ENCODE measurements around the gene MAT2A. TPM values are rescaled to one million over a fixed set of nuclear protein-coding genes. Genes with fewer than 3 reads are reported as not detected.
"Not testable (repeated sequence)": the region's sequence is repeated elsewhere in the genome, so short reads cannot be mapped to it uniquely, and the experiment has no call there.

Gene MAT2A
- total RNA-seq, 2 donors from 2014 or later: 98.6 to 110 TPM

DNA sequence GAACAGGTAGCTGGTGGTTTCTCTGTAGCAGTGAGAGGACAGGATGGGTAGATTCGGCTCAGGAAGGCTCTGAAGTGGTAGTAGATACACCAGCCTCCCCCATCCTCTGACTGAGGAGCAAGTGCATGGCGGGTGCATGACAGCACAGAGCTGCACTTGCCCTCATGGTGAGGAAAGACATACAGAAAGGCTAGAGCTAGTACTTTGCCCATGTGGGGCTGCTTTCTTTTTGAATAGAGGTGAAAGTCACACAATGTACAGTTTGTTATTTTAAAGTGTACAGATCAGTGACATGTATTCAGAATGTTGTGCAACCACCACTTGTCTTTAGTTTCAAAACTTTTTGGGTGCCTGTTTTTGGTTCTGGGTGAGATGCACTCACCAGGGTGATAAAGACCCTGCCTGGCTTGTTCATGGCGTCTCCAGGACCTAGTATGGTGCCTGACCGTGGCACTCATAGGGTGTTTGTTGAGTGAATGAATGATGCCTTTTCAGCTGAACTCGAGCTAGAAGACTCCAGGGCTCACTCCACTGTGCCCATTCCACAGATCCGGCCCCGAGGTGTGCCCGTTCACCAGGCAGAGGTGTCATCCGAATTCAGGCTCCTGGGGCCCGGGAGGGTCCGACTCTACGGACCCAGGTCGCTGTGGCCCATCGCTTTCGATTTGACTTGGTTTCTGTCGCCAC, 44.8 kb downstream of the MAT2A start:
- H3K4me3 Mint-ChIP-seq: peak overlapping the region; percentile 90
- H3K4me1 Mint-ChIP-seq: peaks cover 44% of the 10 kb centered on the region
- peak overlapping the region; percentile 91 for H3K27ac Mint-ChIP-seq
- H3K36me3 Mint-ChIP-seq (ENCODE audit: low read depth): peaks cover 3% of the 10 kb centered on the region
- H3K9me3 ChIP-seq (ENCODE audit: control insufficient read depth, low read length, poor library complexity, severe bottlenecking): no peaks in the 10 kb centered on the region
- ATAC-seq: peak; percentile 70
- no peak for DNase-seq
- H3K27me3 Mint-ChIP-seq: no peaks in the 10 kb centered on the region

DNA sequence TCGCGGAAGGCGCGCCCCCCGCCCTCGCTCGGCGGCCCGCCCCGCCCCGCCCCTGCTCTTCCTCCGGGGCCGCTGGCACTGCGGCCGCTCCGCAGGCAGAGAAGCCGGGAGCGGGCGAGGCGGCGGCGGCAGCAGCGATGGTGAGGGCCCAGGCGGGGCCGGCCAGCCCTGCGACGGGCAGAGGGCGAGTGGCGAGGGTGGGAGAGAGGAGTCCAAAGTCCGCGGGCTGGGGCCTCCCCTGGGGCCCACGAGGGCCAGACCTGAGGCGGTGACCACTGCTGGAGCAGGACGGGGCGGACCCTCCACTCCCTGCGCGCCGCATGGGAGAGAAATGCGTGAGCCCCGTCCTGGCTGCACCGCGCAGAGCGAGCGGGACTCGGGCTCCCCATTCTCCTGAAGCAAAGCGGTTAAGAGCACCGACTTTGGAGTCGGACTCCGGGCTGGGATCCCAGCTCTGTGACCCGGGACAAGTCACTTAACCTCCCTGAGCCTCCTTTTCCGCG, 45.4 kb downstream of the MAT2A start, which contains the start of gene VAMP5:
Gene VAMP5 (plus strand): TSS at position 78 of the 503 bp plus-strand sequence. CDS start 60 bp downstream, at position 138.
- ATAC-seq (peak; percentile 63), DNase-seq (peak in 2 of 3 donors; percentile 32 to 51)
- Mint-ChIP-seq H3K4me1 (peaks cover 39% of the 10 kb centered on the region), H3K27ac (peak within 1 kb of the TSS; percentile 91), H3K36me3 (ENCODE audit: low read depth) (peaks cover 3% of the 10 kb centered on the region), H3K27me3 (no peaks in the 10 kb centered on the region), H3K4me3 (peak within 1 kb of the TSS; percentile 90)
- no peaks in the 10 kb centered on the region for H3K9me3 ChIP-seq (ENCODE audit: control insufficient read depth, low read length, poor library complexity, severe bottlenecking)

DNA sequence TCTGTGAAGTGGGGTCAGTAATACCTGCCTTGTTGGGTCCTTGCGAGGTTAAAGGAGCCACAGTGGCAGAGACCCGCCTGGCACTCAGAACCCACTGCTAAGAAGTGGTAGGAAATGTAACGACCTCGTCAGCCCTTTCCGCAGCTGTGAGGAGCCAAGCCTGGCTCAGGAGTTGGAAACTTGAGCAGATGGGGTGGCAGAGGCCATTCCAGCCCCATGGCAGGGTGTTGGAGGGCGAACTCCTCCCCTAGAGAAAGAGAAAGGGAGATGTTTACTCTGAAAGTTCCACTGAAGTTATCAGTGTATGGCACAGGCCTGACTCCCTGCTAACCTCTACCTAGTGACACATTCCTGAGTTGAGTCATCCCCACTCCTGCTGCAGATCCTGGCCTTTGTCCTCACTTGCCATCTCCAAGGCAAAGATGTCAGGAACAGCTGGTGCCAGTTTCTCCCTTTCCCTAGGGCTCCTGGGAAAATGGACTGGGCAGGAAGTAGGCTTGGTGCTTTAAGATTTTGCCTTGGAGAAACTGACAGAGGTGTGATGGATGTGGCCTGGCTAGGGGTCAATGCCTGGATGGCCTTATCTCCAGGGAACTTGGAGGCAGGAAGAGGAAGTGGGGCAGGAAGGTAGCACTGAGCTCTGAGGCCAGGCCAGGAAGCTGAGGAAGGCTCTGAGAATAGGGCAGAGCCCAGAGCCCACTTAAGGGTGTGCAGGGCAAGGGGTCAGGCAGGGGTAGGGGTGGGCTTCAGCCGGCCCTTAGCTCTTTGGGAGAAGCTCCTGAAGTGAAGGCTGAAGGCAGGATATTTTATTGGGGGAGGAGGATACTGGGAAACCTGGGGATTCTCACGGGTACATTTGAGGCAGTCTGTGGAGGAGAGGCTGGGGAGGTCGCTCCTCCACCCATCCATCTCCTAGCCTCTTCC, 46.2 kb downstream of the MAT2A start:
- Mint-ChIP-seq H3K27ac (peak overlapping the region; percentile 91), H3K4me1 (peaks cover 37% of the 10 kb centered on the region), H3K27me3 (no peaks in the 10 kb centered on the region), H3K4me3 (peak overlapping the region; percentile 90), H3K36me3 (ENCODE audit: low read depth) (peaks cover 3% of the 10 kb centered on the region)
- no peaks in the 10 kb centered on the region for H3K9me3 ChIP-seq (ENCODE audit: control insufficient read depth, low read length, poor library complexity, severe bottlenecking)
- no peak for DNase-seq
- ATAC-seq: peak; percentile 55

- DNase-seq (no peak), ATAC-seq (no peak)
- Mint-ChIP-seq H3K4me3 (peak overlapping the region; percentile 90), H3K27ac (peak overlapping the region; percentile 91), H3K27me3 (no peaks in the 10 kb centered on the region), H3K4me1 (peaks cover 41% of the 10 kb centered on the region), H3K36me3 (ENCODE audit: low read depth) (no peaks in the 10 kb centered on the region)
- no peaks in the 10 kb centered on the region for H3K9me3 ChIP-seq (ENCODE audit: control insufficient read depth, low read length, poor library complexity, severe bottlenecking)
Measured at GRCh38 chr2:85585781-85586105, 46.8 kb downstream of the MAT2A start.

- Mint-ChIP-seq H3K4me1 (peaks cover 39% of the 10 kb centered on the region), H3K4me3 (no peak overlapping the region), H3K27ac (peak overlapping the region; percentile 81), H3K27me3 (no peaks in the 10 kb centered on the region), H3K36me3 (ENCODE audit: low read depth) (peaks cover 2% of the 10 kb centered on the region)
- ATAC-seq (no peak), DNase-seq (no peak)
- no peaks in the 10 kb centered on the region for H3K9me3 ChIP-seq (ENCODE audit: control insufficient read depth, low read length, poor library complexity, severe bottlenecking)
Measured at GRCh38 chr2:85588236-85588635, 49.3 kb downstream of the MAT2A start.

GRCh38 chr2:85588645-85589044, 49.7 kb downstream of the MAT2A start:
- DNase-seq: no peak
- H3K27me3 Mint-ChIP-seq: no peaks in the 10 kb centered on the region
- ATAC-seq: no peak
- H3K36me3 Mint-ChIP-seq (ENCODE audit: low read depth): peaks cover 2% of the 10 kb centered on the region
- H3K9me3 ChIP-seq (ENCODE audit: control insufficient read depth, low read length, poor library complexity, severe bottlenecking): no peaks in the 10 kb centered on the region
- peak overlapping the region; percentile 81 for H3K27ac Mint-ChIP-seq
- H3K4me3 Mint-ChIP-seq: no peak overlapping the region
- peaks cover 37% of the 10 kb centered on the region for H3K4me1 Mint-ChIP-seq

GRCh38 chr2:85589181-85589580, 50.2 kb downstream of the MAT2A start:
- no peak for DNase-seq
- no peaks in the 10 kb centered on the region for H3K9me3 ChIP-seq (ENCODE audit: control insufficient read depth, low read length, poor library complexity, severe bottlenecking)
- no peak for ATAC-seq
- no peaks in the 10 kb centered on the region for H3K27me3 Mint-ChIP-seq
- no peak overlapping the region for H3K4me3 Mint-ChIP-seq
- H3K27ac Mint-ChIP-seq: peak overlapping the region; percentile 81
- peaks cover 2% of the 10 kb centered on the region for H3K36me3 Mint-ChIP-seq (ENCODE audit: low read depth)
- peaks cover 39% of the 10 kb centered on the region for H3K4me1 Mint-ChIP-seq

DNA sequence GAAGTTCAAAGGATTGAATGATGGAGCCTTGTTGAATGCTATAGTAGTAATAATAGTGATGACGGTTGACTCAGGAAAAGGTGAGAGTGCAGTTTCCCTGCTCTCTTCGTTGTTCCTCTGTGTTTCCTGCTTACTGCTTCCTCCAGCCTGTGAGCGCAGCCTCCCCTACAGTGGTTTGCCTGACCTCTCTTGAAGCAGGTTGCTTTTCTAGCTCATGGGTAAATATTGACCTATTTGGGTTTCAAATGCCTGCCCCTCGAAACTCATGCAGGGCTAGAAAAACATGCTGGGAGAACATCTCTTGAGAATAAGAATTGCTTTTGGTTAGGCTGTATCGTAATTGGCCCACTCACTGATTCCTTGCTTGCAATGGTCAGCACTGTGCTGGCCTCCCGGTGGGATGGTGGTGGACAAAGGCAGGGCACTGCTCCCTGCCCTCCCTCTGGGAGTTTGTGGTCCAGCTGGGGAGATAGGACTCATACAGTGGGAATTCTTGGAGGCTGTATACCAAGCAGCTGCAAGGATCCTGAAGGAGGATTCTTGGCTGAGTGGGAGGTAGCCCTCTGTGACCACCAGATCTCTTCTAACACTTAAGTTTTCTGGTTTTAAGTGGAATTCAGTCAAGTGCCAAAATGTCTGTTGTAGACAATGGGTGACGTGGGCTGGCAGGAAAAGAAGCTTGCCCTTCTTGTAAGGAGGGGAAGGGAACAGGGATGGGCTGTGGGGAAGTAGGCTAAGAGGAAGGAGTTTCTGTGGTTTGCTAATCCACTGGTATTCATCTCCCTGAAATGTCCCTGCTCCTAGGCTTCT, 51.2 kb downstream of the MAT2A start:
- Mint-ChIP-seq H3K27ac (no peak overlapping the region), H3K36me3 (ENCODE audit: low read depth) (peaks cover 2% of the 10 kb centered on the region), H3K4me1 (peaks cover 39% of the 10 kb centered on the region)

DNA sequence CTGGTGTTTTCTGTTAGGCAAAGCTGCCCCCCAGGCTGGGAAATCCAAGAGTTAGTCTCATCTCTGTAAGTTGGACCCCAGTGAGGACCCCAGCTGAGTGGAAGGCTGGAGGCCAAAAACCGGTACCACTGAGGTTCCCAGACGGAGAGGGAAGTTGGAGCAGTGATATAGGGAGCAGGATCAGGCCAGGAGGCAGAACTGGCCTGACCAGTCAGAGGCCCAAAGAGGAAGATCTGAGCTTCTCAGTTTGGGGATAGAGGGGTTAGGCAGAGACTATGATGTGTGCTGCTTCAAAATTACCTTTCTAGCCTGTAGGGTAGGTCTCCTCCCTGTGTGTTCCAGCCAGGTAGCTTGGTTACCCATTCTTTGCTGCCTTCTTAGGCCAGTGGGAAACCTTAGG, 52.0 kb downstream of the MAT2A start:
- DNase-seq: no peak
- peaks cover 5% of the 10 kb centered on the region for H3K36me3 Mint-ChIP-seq (ENCODE audit: low read depth)
- H3K9me3 ChIP-seq (ENCODE audit: control insufficient read depth, low read length, poor library complexity, severe bottlenecking): no peaks in the 10 kb centered on the region
- H3K27me3 Mint-ChIP-seq: no peaks in the 10 kb centered on the region
- H3K27ac Mint-ChIP-seq: peak overlapping the region; percentile 57
- no peak overlapping the region for H3K4me3 Mint-ChIP-seq
- no peak for ATAC-seq
- H3K4me1 Mint-ChIP-seq: peaks cover 37% of the 10 kb centered on the region

More for the DNA sequence above, 51.2 kb downstream of the MAT2A start:
- DNase-seq (no peak), ATAC-seq (no peak)
- no peaks in the 10 kb centered on the region for H3K9me3 ChIP-seq (ENCODE audit: control insufficient read depth, low read length, poor library complexity, severe bottlenecking)
- H3K27me3 Mint-ChIP-seq: no peaks in the 10 kb centered on the region
- no peak overlapping the region for H3K4me3 Mint-ChIP-seq

- peaks cover 38% of the 10 kb centered on the region for H3K4me1 Mint-ChIP-seq
- no peak overlapping the region for H3K4me3 Mint-ChIP-seq
- peak overlapping the region; percentile 57 for H3K27ac Mint-ChIP-seq
- H3K9me3 ChIP-seq (ENCODE audit: control insufficient read depth, low read length, poor library complexity, severe bottlenecking): no peaks in the 10 kb centered on the region
- no peak for ATAC-seq
- H3K36me3 Mint-ChIP-seq (ENCODE audit: low read depth): peaks cover 5% of the 10 kb centered on the region
- H3K27me3 Mint-ChIP-seq: no peaks in the 10 kb centered on the region
- DNase-seq: no peak
Measured at GRCh38 chr2:85591563-85591962, 52.6 kb downstream of the MAT2A start.

DNA sequence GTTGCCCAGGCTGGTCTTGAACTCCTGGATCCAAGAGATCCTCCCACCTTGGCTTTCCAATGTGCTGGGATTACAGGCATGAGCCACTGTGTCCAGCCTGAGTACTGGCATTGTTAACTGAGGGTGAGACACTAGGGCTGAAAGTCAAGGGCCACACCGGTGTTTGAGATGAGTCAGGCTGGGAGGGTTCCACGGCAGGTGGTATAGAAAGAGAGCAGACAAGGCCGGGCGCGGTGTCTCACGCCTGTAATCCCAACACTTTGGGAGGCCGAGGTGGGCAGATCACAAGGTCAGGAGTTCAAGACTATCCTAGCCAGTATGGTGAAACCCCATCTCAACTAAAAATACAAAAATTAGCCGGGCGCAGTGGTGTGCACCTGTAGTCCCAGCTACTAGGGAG, 53.3 kb downstream of the MAT2A start:
- H3K9me3 ChIP-seq (ENCODE audit: control insufficient read depth, low read length, poor library complexity, severe bottlenecking); H3K4me3 Mint-ChIP-seq; H3K27ac Mint-ChIP-seq; ATAC-seq; H3K36me3 Mint-ChIP-seq (ENCODE audit: low read depth); H3K27me3 Mint-ChIP-seq; DNase-seq: not testable (repeated sequence)
- peaks cover 44% of the 10 kb centered on the region for H3K4me1 Mint-ChIP-seq

DNA sequence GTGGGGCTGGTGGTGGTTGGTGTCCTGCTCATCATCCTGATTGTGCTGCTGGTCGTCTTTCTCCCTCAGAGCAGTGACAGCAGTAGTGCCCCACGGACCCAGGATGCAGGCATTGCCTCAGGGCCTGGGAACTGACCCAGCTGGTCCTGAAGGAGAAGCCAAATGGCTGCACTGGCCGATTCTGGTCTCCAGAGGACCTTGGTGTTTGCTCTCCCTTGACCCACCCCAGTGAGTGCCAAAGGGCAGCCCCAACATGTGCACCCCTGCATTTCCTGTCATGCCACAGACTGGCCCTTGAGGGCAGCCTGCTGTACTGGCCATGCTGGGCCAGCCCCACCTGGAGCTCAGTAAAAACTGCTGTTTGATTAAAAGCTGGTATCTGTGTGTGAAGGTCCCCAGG, 54.1 kb downstream of the MAT2A start:
- Mint-ChIP-seq H3K4me3 (no peak overlapping the region), H3K4me1 (peaks cover 39% of the 10 kb centered on the region), H3K36me3 (ENCODE audit: low read depth) (peaks cover 5% of the 10 kb centered on the region), H3K27ac (no peak overlapping the region), H3K27me3 (no peaks in the 10 kb centered on the region)
- no peak for ATAC-seq
- no peak for DNase-seq
- no peaks in the 10 kb centered on the region for H3K9me3 ChIP-seq (ENCODE audit: control insufficient read depth, low read length, poor library complexity, severe bottlenecking)
